HL-60 (cell line): Measurements from ENCODE around the gene EPYC.
"Not testable (repeated sequence)": the region's sequence is repeated elsewhere in the genome, so short reads cannot be mapped to it uniquely, and the experiment has no call there.

Experiments used
- DNase-seq, 2 experiments: peaks; one replicate each; pipeline ENCODE4 v3.0.0-alpha.2; 2010 to 2020; ENCODE audit warnings: low read depth in 1 of 2, low spot score in 1 of 2
- H3K27ac ChIP-seq: fragments of 250-450 bp; sonication (Bioruptor Pico); replicated peaks from 2 replicates; pipeline ENCODE4 v1.5.1; 2020; ENCODE audit warnings: mild to moderate bottlenecking, moderate library complexity
- H3K27me3 ChIP-seq: fragments of 250-450 bp; sonication (Bioruptor Pico); 2 replicates; pipeline ENCODE4 v1.5.1; 2021; ENCODE audit warnings: mild to moderate bottlenecking, moderate library complexity; ENCODE audit not compliant: insufficient read depth, poor library complexity, severe bottlenecking
- H3K4me3 ChIP-seq: replicated peaks from 2 replicates; pipeline ENCODE4 v1.5.1; 2011; ENCODE audit warnings: mild to moderate bottlenecking, control low read depth, low read length; ENCODE audit not compliant: insufficient read depth
- GABPA ChIP-seq: IDR thresholded peaks from 2 replicates; pipeline ENCODE4 v1.6.1; 2012; ENCODE audit warnings: low read depth
- POLR2AphosphoS5 ChIP-seq: IDR thresholded peaks from 2 replicates; pipeline ENCODE4 v1.6.1; 2012; ENCODE audit warnings: low read depth
- REST ChIP-seq: IDR thresholded peaks from 2 replicates; pipeline ENCODE4 v1.6.1; 2012; ENCODE audit warnings: low read depth; ENCODE audit not compliant: insufficient replicate concordance
- SPI1 ChIP-seq: IDR thresholded peaks from 2 replicates; pipeline ENCODE4 v1.6.1; 2012; ENCODE audit warnings: low read depth, mild to moderate bottlenecking, borderline replicate concordance
- TF ChIP-seq, protein P1 (sequence below): IDR thresholded peaks from one replicate; pipeline ENCODE4 v1.5.1; 2011; ENCODE audit warnings: low read length, control low read depth, inconsistent platforms; ENCODE audit not compliant: insufficient read depth

Gene EPYC

DNA sequence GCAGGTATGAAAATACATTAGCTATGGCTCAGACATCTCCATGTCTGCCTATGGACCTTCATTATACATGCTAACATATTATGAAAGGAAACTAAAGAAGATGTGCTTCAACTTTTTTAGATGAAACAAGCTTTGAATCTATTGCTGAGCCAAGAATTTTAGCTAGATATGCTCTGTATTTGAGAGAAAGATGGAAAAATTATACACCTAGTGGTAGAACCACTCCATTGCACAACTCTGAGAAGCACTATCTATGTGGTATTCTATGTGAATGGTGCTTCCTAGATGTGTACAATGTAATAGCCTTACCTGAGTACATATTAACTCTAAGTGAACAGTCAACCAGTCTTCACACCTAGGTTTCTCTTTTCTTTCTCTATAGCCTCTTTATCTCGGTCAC, 17.3 kb downstream of the EPYC start:
- Histone ChIP-seq H3K4me3 (no peak overlapping the region), H3K27me3 (no peaks in the 10 kb centered on the region), H3K27ac (no peak overlapping the region)
- no peak for DNase-seq
- no peak for TF ChIP-seq REST
- no peak for TF ChIP-seq GABPA
- TF ChIP-seq, protein P1, sequence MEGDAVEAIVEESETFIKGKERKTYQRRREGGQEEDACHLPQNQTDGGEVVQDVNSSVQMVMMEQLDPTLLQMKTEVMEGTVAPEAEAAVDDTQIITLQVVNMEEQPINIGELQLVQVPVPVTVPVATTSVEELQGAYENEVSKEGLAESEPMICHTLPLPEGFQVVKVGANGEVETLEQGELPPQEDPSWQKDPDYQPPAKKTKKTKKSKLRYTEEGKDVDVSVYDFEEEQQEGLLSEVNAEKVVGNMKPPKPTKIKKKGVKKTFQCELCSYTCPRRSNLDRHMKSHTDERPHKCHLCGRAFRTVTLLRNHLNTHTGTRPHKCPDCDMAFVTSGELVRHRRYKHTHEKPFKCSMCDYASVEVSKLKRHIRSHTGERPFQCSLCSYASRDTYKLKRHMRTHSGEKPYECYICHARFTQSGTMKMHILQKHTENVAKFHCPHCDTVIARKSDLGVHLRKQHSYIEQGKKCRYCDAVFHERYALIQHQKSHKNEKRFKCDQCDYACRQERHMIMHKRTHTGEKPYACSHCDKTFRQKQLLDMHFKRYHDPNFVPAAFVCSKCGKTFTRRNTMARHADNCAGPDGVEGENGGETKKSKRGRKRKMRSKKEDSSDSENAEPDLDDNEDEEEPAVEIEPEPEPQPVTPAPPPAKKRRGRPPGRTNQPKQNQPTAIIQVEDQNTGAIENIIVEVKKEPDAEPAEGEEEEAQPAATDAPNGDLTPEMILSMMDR: no peak
- TF ChIP-seq POLR2AphosphoS5: no peak
- no peak for TF ChIP-seq SPI1

- H3K4me3 ChIP-seq: no peak overlapping the region
- DNase-seq: no peak
- no peak for TF ChIP-seq GABPA
- TF ChIP-seq, protein P1: no peak
- no peak for TF ChIP-seq SPI1
- no peak for TF ChIP-seq POLR2AphosphoS5
- no peak for TF ChIP-seq REST
- H3K27ac ChIP-seq: no peak overlapping the region
- H3K27me3 ChIP-seq: no peaks in the 10 kb centered on the region
Measured at GRCh38 chr12:90987101-90987500, 17.7 kb downstream of the EPYC start.

DNA sequence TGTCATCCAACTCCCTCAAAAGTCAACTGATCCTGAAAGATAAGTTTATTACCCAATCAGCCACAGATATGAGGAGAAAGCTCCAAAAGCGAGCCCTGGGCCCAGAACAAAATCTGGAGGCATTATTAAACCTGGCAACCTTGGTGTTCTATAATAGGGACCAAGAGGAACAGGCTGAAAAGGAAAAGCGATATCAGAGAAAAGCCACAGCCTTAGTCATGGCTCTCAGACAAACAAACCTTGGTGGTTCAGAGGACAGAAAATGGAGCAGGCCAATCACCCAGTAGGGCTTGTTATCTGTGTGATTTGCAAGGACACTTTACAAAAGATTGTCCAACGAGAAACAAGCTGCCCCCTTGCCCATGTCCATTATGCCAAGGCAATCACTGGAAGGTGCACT, 19.4 kb downstream of the EPYC start:
- not testable (repeated sequence) for H3K4me3 ChIP-seq, H3K27me3 ChIP-seq, DNase-seq, H3K27ac ChIP-seq

- Histone ChIP-seq H3K27ac (no peak overlapping the region), H3K27me3 (no peaks in the 10 kb centered on the region), H3K4me3 (no peak overlapping the region)
- DNase-seq: no peak
- TF ChIP-seq SPI1 (no peak), GABPA (no peak), REST (no peak), POLR2AphosphoS5 (no peak)
- TF ChIP-seq, protein P1: no peak
Measured at GRCh38 chr12:90984114-90984513, 20.7 kb downstream of the EPYC start.
